Activated CD8-positive, alpha-beta memory T cell treated with anti-CD3 and anti-CD28 coated beads for 1 hour (primary cell): ENCODE measurements around the gene THRAP3.

Experiments
- DNase-seq, 2 donors: peaks; one replicate each; pipeline ENCODE4 v3.0.0-alpha.2; 2020; ENCODE audit warnings: low read depth in 1 of 2; ENCODE audit errors: extremely low read depth in 1 of 2

Gene THRAP3

DNA sequence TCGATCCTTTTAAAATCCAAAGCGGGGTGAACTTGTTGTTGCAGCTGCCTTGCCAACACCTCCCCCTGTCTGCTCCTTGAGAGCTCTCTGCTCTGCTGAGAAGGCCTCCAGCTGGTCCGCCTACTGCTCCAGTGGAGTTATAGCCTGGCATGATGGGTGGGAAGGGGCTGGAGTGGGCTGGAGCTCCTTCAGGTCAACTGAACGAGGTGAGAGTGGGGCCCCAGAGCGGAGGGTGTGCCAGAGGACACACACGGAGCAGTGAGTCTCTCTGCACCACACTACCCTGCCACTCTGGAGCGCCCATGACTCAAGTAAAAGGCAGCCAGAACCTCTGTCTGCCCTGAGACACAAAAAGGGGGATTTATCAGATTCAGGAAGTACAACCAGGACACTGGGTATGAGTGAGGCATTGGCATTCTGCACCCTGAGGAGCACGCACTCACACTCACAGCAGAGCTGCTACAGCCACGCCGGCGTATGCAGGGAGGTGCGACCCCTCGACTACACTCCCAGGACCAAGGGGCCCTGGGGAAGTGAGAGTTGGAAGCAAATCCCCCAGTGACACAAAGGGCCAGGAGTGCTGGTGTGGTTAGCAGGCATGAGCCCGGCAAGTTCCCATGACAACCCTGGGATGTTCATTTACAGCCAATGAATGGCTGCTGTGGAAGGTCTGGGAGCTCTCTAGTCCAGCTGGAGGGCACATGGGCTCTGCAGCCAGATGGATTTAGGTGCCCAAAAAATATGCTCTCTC is 127.2 kb downstream of the THRAP3 start:
- DNase-seq: no peak

DNA sequence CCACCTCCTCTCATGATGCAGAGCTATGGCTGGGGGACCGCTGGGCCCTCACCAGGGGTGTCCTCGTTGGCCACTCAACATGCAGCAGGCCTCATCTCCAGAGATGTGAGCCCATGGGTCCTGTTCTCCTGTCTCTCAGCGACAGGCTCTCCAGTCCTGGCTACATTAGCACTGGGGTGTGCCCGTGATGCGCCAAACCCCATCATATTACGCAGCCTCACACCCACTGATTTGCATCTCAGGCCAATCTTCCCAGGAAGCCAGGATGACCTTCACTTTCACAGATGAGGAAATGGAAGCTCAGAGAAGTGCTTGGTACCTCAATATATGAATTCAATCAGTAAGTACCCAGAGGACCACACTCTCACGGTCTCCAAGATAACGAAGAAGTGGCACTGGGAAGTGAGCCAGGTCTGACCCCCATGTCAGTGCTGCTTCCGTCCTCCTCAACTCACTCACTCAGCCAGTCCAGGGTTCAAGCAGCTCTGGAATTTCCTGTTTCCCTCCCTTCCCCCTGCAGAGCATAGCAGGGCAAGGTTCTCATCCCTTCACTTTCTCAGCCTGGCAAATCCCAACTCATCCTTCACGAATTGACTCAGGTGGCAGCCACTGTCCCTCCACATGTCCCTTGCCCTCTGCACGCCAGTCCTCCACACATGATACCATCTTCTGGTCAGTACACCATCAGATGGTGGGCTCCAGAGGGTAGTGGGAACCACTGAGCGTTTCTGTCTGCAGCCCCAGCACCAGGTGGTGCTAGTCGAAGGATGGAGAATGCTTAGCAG is 128.1 kb downstream of the THRAP3 start:
- DNase-seq: no peak

DNA sequence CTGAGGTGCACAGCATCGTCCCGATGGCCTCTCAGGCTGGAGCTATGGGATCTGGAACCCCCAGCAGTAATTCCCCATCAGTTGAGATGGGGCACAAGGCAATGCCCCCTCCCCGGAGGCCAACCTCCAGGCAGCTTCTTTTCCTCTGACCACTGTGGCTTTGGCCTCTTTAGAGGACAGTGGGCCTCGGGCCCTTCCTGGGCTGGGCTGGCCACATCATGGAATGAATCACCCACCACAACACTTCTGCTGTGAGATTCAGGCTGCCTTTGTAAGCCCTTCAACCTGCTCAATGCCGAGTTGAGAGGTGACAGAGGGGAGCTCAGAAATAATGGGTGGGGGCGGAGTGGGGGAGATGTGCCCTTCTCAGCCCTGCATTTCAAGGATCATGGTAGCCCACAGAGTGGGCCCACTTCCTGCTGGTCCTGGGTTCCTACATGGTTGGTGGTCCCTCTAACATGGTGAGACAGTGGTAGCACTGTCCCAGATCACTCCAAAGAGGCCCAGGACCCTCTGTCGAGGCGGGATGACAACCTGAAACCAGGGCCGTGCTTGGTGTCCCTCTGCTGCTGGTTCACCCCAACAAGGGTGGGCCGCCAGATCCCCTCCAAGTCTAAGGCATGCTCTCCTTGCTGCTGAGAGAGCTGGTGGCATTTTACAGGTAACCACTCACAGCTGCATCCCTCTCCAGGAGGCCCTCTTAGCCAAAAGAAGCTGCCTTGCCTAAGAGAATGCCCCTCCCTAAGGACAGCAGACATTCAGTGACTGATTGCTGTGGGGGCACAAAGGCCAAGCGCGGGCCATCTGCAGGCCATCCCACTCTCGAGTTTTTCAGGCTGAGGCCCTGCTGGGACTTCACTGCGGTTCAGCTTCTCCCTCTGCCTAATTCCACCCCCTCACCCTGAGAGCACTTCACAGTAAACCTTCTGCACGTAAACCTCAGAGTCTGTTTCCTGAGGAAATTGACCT is 129.0 kb downstream of the THRAP3 start:
- DNase-seq: no peak

DNA sequence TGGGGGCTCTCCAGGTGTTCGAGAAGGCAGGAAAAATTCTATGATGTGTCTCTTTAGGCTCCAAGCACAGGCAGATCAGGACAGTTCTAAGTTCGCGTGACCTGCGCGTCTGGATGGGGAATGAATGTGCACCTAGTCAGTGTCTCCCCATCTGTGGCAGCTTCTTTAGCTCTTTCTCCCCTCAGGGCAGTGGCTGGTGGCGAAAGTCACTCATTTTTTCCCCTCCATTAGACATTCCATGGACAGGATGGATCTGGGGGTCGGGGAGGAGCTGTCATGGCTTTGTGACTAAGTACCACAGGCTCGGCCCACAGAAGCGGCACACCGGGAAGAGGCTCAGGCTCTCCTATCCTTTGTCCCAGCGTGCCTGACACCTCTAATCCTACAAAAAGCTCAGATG is 130.2 kb downstream of the THRAP3 start:
- no peak for DNase-seq
